IMR-90 (cell line): ENCODE results near the gene DLEU7. TPM values are rescaled to one million over a fixed set of nuclear protein-coding genes. Genes with fewer than 3 reads are reported as not detected.

Experiments
- ATAC-seq: fragments of 200-7000 bp; cut with Tn5 transposase; 2 replicates; pipeline ENCODE4 v1.9.1; 2020; ENCODE audit warnings: low read depth, mild to moderate bottlenecking, moderate library complexity
- BruUV-seq: library from RNA; stranded (reverse); fragments of 400-500 nt; replicated peaks from 2 replicates; lab custom pipeline; 2021; lab: Mats Ljungman, UMichigan
- CTCF ChIA-PET: fragments of 300-600 bp; formaldehyde crosslinking; extraction: SDS; loops from one replicate; lab custom pipeline; 2021; ENCODE audit warnings: antibody characterized with exemption; lab: Yijun Ruan, JAX
- POLR2A ChIA-PET: fragments of 300-600 bp; sonication (Branson Sonifier 250); formaldehyde crosslinking; loops from one replicate; lab custom pipeline; 2022; ENCODE audit warnings: antibody characterized with exemption; ENCODE audit not compliant: unreplicated experiment; lab: Charles Lee
- DNase-seq: peaks from one replicate; pipeline ENCODE4 v3.0.0; 2013
- H2AFZ ChIP-seq: replicated peaks from 2 replicates; pipeline ENCODE3; 2013; ENCODE audit warnings: low read length, mild to moderate bottlenecking; ENCODE audit not compliant: poor library complexity
- H2AK5ac ChIP-seq: 2 replicates; pipeline ENCODE4 v1.6.1; 2013; ENCODE audit warnings: low read depth, low read length, inconsistent platforms
- H2AK9ac ChIP-seq: replicated peaks from 2 replicates; pipeline ENCODE3; 2013; ENCODE audit warnings: mild to moderate bottlenecking, low read depth, low read length, moderate library complexity; ENCODE audit not compliant: poor library complexity
- H2BK120ac ChIP-seq: 2 replicates; pipeline ENCODE4 v1.6.1; 2013; ENCODE audit warnings: low read depth, low read length, inconsistent platforms
- H2BK15ac ChIP-seq: 3 replicates; pipeline ENCODE4 v1.6.1; 2013; ENCODE audit warnings: low read depth, low read length, inconsistent platforms
- H2BK20ac ChIP-seq: 2 replicates; pipeline ENCODE4 v1.6.1; 2013; ENCODE audit warnings: low read depth, mild to moderate bottlenecking, inconsistent platforms, low read length, moderate library complexity
- H2BK5ac ChIP-seq: 2 replicates; pipeline ENCODE4 v1.6.1; 2013; ENCODE audit warnings: mild to moderate bottlenecking, low read depth, low read length, inconsistent platforms; ENCODE audit not compliant: poor library complexity, severe bottlenecking
- H3K14ac ChIP-seq: replicated peaks from 2 replicates; pipeline ENCODE4 v1.6.1; 2013; ENCODE audit warnings: low read depth, low read length, inconsistent platforms
- H3K18ac ChIP-seq: 2 replicates; pipeline ENCODE4 v1.6.1; 2013; ENCODE audit warnings: low read depth, low read length, control low read depth
- H3K23ac ChIP-seq: 2 replicates; pipeline ENCODE4 v1.6.1; 2013; ENCODE audit warnings: low read depth, low read length, inconsistent platforms
- H3K27ac ChIP-seq: 2 replicates; pipeline ENCODE4 v1.5.1; 2013; ENCODE audit warnings: mild to moderate bottlenecking, control low read depth, low read length; ENCODE audit not compliant: insufficient read depth
- H3K27me3 ChIP-seq: 2 replicates; pipeline ENCODE4 v1.6.1; 2013; ENCODE audit warnings: low read length; ENCODE audit not compliant: control insufficient read depth, insufficient read depth
- H3K36me3 ChIP-seq: 2 replicates; pipeline ENCODE4 v1.6.1; 2013; ENCODE audit warnings: low read length, mixed read lengths; ENCODE audit not compliant: control insufficient read depth, insufficient read depth
- H3K4ac ChIP-seq: 2 replicates; pipeline ENCODE4 v1.6.1; 2013; ENCODE audit warnings: low read depth, low read length, inconsistent platforms
- H3K4me1 ChIP-seq: 2 replicates; pipeline ENCODE4 v1.6.1; 2013; ENCODE audit warnings: low read length, mixed read lengths; ENCODE audit not compliant: control insufficient read depth, insufficient read depth
- H3K4me2 ChIP-seq: 2 replicates; pipeline ENCODE4 v1.6.1; 2013; ENCODE audit warnings: low read depth, mild to moderate bottlenecking, control low read depth, low read length, moderate library complexity
- H3K4me3 ChIP-seq: 2 replicates; pipeline ENCODE4 v1.5.1; 2013; ENCODE audit warnings: low read depth, mild to moderate bottlenecking, control low read depth, low read length, moderate library complexity; ENCODE audit not compliant: insufficient read depth
- H3K56ac ChIP-seq: 2 replicates; pipeline ENCODE4 v1.6.1; 2013; ENCODE audit warnings: low read length, inconsistent platforms; ENCODE audit not compliant: insufficient read depth; ENCODE audit errors: extremely low read depth
- H3K79me1 ChIP-seq, 2 experiments: 2 replicates each; pipeline ENCODE4 v1.6.1; 2013; ENCODE audit warnings: low read length in 2 of 2, inconsistent platforms in 1 of 2, low read depth in 1 of 2
- H3K9ac ChIP-seq: 2 replicates; pipeline ENCODE4 v1.6.1; 2013; ENCODE audit warnings: low read depth, low read length, control low read depth
- H3K9me1 ChIP-seq: 2 replicates; pipeline ENCODE4 v1.6.1; 2013; ENCODE audit warnings: low read length, inconsistent platforms; ENCODE audit not compliant: insufficient read depth
- H3K9me3 ChIP-seq: 2 replicates; pipeline ENCODE4 v1.6.1; 2013; ENCODE audit warnings: low read length; ENCODE audit not compliant: control insufficient read depth, insufficient read depth
- H4K20me1 ChIP-seq: 2 replicates; pipeline ENCODE4 v1.6.1; 2013; ENCODE audit warnings: low read length, inconsistent platforms; ENCODE audit not compliant: insufficient read depth
- H4K5ac ChIP-seq: 2 replicates; pipeline ENCODE4 v1.6.1; 2013; ENCODE audit warnings: mild to moderate bottlenecking, low read depth, low read length, control low read depth
- H4K8ac ChIP-seq, 2 experiments: 2 replicates each; pipeline ENCODE4 v1.6.1; 2013; ENCODE audit warnings: low read depth in 2 of 2, low read length in 2 of 2, control low read depth in 1 of 2, inconsistent platforms in 1 of 2
- H4K91ac ChIP-seq: 2 replicates; pipeline ENCODE4 v1.6.1; 2013; ENCODE audit warnings: low read depth, low read length, inconsistent platforms; ENCODE audit not compliant: insufficient read depth
- BHLHE40 ChIP-seq: fragments of 150-350 bp; IDR thresholded peaks from 2 replicates; pipeline ENCODE4 v1.6.1; 2016; ENCODE audit warnings: mild to moderate bottlenecking, low read depth, low read length
- CEBPB ChIP-seq: IDR thresholded peaks from 2 replicates; pipeline ENCODE4 v1.6.1; 2012; ENCODE audit warnings: low read depth, low read length, improper control_type of control experiment
- CHD1 ChIP-seq: IDR thresholded peaks from 2 replicates; pipeline ENCODE4 v1.6.1; 2012; ENCODE audit warnings: low read depth, low read length, improper control_type of control experiment
- CTCF ChIP-seq: conservative IDR thresholded peaks from 2 replicates; pipeline ENCODE4 v1.5.1; 2012; ENCODE audit warnings: mild to moderate bottlenecking, low read depth, low read length, improper control_type of control experiment
- ELK1 ChIP-seq: fragments of 150-350 bp; IDR thresholded peaks from 2 replicates; pipeline ENCODE4 v1.6.1; 2016; ENCODE audit warnings: low read depth, mild to moderate bottlenecking, low read length, moderate library complexity, borderline replicate concordance
- FOS ChIP-seq: fragments of 150-350 bp; IDR thresholded peaks from 2 replicates; pipeline ENCODE4 v1.6.1; 2016; ENCODE audit warnings: low read depth, low read length
- MAFK ChIP-seq: IDR thresholded peaks from 2 replicates; pipeline ENCODE4 v1.6.1; 2012; ENCODE audit warnings: low read depth, low read length, improper control_type of control experiment
- MAZ ChIP-seq: IDR thresholded peaks from 2 replicates; pipeline ENCODE4 v1.6.1; 2012; ENCODE audit warnings: low read depth, mild to moderate bottlenecking, low read length, improper control_type of control experiment, moderate library complexity, borderline replicate concordance
- MXI1 ChIP-seq: IDR thresholded peaks from 2 replicates; pipeline ENCODE4 v1.6.1; 2012; ENCODE audit warnings: low read depth, mild to moderate bottlenecking, low read length, moderate library complexity, borderline replicate concordance
- NFE2L2 ChIP-seq: fragments of 150-350 bp; IDR thresholded peaks from 2 replicates; pipeline ENCODE4 v1.6.1; 2016; ENCODE audit warnings: low read depth, mild to moderate bottlenecking, low read length
- RAD21 ChIP-seq: IDR thresholded peaks from 2 replicates; pipeline ENCODE4 v1.6.1; 2012; ENCODE audit warnings: low read length, improper control_type of control experiment
- RCOR1 ChIP-seq: IDR thresholded peaks from 2 replicates; pipeline ENCODE4 v1.6.1; 2012; ENCODE audit warnings: mild to moderate bottlenecking, low read length, improper control_type of control experiment; ENCODE audit not compliant: insufficient replicate concordance
- RFX5 ChIP-seq: IDR thresholded peaks from 2 replicates; pipeline ENCODE4 v1.8.0; 2012; ENCODE audit warnings: low read depth, mild to moderate bottlenecking, low read length, moderate library complexity
- SMC3 ChIP-seq: fragments of 150-350 bp; IDR thresholded peaks from 2 replicates; pipeline ENCODE4 v1.6.1; 2016; ENCODE audit warnings: low read depth, mild to moderate bottlenecking, antibody characterized with exemption, low read length, moderate library complexity
- USF2 ChIP-seq: fragments of 150-350 bp; IDR thresholded peaks from 2 replicates; pipeline ENCODE4 v1.6.1; 2017; ENCODE audit warnings: mild to moderate bottlenecking, antibody characterized with exemption, low read length, low read depth
- WGBS, 2 experiments: methylation state at CpG; one replicate each; pipeline versions ENCODE4 v1.1.5 to v1.1.7; 2013; ENCODE audit warnings: missing lambda C conversion rate in 2 of 2; ENCODE audit not compliant: insufficient read length in 1 of 2; ENCODE audit errors: extremely low coverage in 2 of 2; 5-methylcytosine and 5-hydroxymethylcytosine counted together
- dilution Hi-C: fragments of 300-500 bp; cut with HindIII; formaldehyde crosslinking; loops from one replicate; pipeline ENCODE4 v1.14.3; 2018; ENCODE audit warnings: low sequenced_read_pairs; ENCODE audit not compliant: unreplicated experiment
- in situ Hi-C: fragments of 300-500 bp; cut with MboI; formaldehyde crosslinking; loops from 3 replicates; pipeline ENCODE4 v1.14.3; 2019; ENCODE audit warnings: low sequenced_read_pairs, inconsistent platforms, mixed read lengths
- intact Hi-C: fragments of 100-400 bp; cut with micrococcal nuclease; formaldehyde crosslinking; loops from 2 replicates; pipeline ENCODE4 v1.10.0; 2022
- polyA plus RNA-seq, 3 experiments: library from polyadenylated mRNA; depleted of rRNA; stranded (reverse); fragments of >200 nt; gene quantifications; 2 replicates each; pipeline ENCODE4 v1.2.3, GENCODE V29; 2012; ENCODE audit warnings: low replicate concordance in 1 of 3
- total RNA-seq: library from RNA; depleted of rRNA; stranded (reverse); fragments of >200 nt; gene quantifications from 2 replicates; pipeline ENCODE4 v1.2.3, GENCODE V29; 2012

The DLEU7 gene
- total and polyA plus RNA-seq, 2 of the 4 experiments (the other 2 are of a cell fraction): not detected

- no peak overlapping the region for H3K18ac ChIP-seq
- no peak overlapping the region for H2BK5ac ChIP-seq
- no peak overlapping the region for H4K8ac ChIP-seq
- no peak overlapping the region for H2BK15ac ChIP-seq
- H3K14ac ChIP-seq: no peak overlapping the region
- no peak overlapping the region for H2AK9ac ChIP-seq
- no peaks in the 10 kb centered on the region for H3K9me1 ChIP-seq
- ChIA-PET CTCF (no interaction called here), POLR2A (interaction anchor here (0.5 to 0.6 kb wide), 2 partner anchors 8 to 1298 kb away, joined by 5 read pairs; no protein-coding TSS in a partner anchor)
- no peak overlapping the region for H2BK20ac ChIP-seq
- no peak overlapping the region for H4K5ac ChIP-seq
- in situ Hi-C loops (no loop called here), dilution Hi-C loops (no loop called here), intact Hi-C loops (no loop called here)
- no peak overlapping the region for H3K27ac ChIP-seq
- no peaks in the 10 kb centered on the region for H3K9me3 ChIP-seq
- H3K23ac ChIP-seq: no peak overlapping the region
- ATAC-seq (no peak), DNase-seq (no peak)
- no peak overlapping the region for H3K4me2 ChIP-seq
- H4K20me1 ChIP-seq: no peaks in the 10 kb centered on the region
- H3K4ac ChIP-seq: no peak overlapping the region
- no peak overlapping the region for H3K9ac ChIP-seq
- H3K27me3 ChIP-seq: peaks cover 12% of the 10 kb centered on the region
- no peak overlapping the region for H4K91ac ChIP-seq
- H2AFZ ChIP-seq: no peak overlapping the region
- H3K4me3 ChIP-seq: no peak overlapping the region
- H3K56ac ChIP-seq: no peak overlapping the region
- no peaks in the 10 kb centered on the region for H3K79me1 ChIP-seq
- H3K36me3 ChIP-seq: no peaks in the 10 kb centered on the region
- no peak overlapping the region for H2AK5ac ChIP-seq
- TF ChIP-seq RAD21 (no peak), CTCF (no peak), MAZ (no peak), CHD1 (no peak), MXI1 (no peak), USF2 (no peak), MAFK (no peak), ELK1 (no peak), FOS (no peak), NFE2L2 (no peak), BHLHE40 (no peak), RFX5 (no peak), CEBPB (no peak), RCOR1 (no peak), SMC3 (no peak)
- no peaks in the 10 kb centered on the region for H3K4me1 ChIP-seq
- H2BK120ac ChIP-seq: no peak overlapping the region
- 60% methylated on average over 1 of the region's 1 CpG; no CpG with 5 or more reads in 1 of the 2 experiments for WGBS, 2 experiments
- BruUV-seq: no TSS peak
Measured at GRCh38 chr13:50889317-50889716, 45.8 kb upstream of the DLEU7 start.
